Neuron (in vitro differentiated cells): ENCODE data around the gene TSPAN17.
A peak's percentile ranks its signal among the peaks of the same experiment; 100 is the strongest.
"Not testable (repeated sequence)": the region's sequence is repeated elsewhere in the genome, so short reads cannot be mapped to it uniquely, and the experiment has no call there.

ENCODE experiments used
- H2AFZ ChIP-seq: one replicate; pipeline ENCODE4 v1.6.1; 2013; ENCODE audit warnings: low read depth, mild to moderate bottlenecking, inconsistent platforms, low read length, moderate library complexity
- H3K27me3 ChIP-seq: one replicate; pipeline ENCODE4 v1.6.1; 2013; ENCODE audit warnings: low read length; ENCODE audit not compliant: insufficient read depth
- H3K36me3 ChIP-seq: one replicate; pipeline ENCODE4 v1.6.1; 2013; ENCODE audit warnings: low read length; ENCODE audit not compliant: insufficient read depth
- H3K4me1 ChIP-seq: one replicate; pipeline ENCODE4 v1.6.1; 2013; ENCODE audit warnings: low read length; ENCODE audit not compliant: insufficient read depth
- H3K4me3 ChIP-seq: 2 replicates; pipeline ENCODE4 v1.5.1; 2013; ENCODE audit warnings: mild to moderate bottlenecking, low read length, moderate library complexity
- H3K9me3 ChIP-seq: one replicate; pipeline ENCODE4 v1.6.1; 2013; ENCODE audit warnings: low read length

Gene TSPAN17, protein sequence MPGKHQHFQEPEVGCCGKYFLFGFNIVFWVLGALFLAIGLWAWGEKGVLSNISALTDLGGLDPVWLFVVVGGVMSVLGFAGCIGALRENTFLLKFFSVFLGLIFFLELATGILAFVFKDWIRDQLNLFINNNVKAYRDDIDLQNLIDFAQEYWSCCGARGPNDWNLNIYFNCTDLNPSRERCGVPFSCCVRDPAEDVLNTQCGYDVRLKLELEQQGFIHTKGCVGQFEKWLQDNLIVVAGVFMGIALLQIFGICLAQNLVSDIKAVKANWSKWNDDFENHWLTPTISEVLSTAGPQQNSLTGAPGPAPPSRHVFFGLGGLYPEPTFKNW

DNA sequence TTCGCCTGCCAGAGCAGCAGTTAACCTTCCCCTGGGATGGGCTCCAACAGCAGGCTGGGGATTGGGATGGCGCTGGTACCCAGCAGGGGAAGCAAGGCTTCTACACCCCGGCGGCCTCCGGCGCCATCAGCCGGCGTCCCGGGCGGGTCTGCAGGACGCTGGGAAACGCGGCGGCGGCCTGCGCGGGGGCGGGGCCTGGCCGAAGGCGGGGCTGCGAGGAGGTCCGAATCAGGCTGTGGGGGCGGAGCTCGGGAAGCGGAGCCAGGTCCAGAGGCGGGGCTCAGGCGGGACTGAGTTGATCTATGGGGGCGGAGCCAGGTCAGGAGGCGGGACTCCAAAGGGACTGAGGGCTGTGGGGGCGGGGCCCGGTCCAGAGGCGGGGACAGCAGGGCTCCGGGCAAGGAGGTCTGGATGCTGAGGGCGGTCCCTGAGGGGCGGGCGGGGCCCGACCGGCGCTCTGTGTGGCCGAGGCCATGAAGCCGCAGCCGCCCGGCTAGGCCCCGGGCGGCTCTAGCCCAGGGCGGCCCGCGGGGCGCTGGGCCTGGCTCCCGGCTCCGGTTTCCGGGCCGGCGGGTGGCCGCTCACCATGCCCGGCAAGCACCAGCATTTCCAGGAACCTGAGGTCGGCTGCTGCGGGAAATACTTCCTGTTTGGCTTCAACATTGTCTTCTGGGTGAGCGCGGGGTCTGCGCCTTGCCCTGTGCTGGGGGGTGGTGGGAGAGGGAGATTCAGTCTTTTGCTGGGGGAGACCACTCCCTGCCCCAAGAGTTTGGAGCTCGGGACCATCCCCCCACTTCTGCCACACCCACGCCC lies at the start of gene TSPAN17:
Gene TSPAN17, plus strand, starts transcription at position 455 of the 813 bp plus-strand sequence. Its CDS starts 132 bp downstream, at position 587.
- Histone ChIP-seq H2AFZ (peak within 1 kb of the TSS; percentile 85), H3K36me3 (no peaks in the 10 kb centered on the region), H3K27me3 (peaks cover 26% of the 10 kb centered on the region), H3K4me1 (peaks cover 8% of the 10 kb centered on the region), H3K4me3 (peak within 1 kb of the TSS; percentile 94), H3K9me3 (no peaks in the 10 kb centered on the region)

DNA sequence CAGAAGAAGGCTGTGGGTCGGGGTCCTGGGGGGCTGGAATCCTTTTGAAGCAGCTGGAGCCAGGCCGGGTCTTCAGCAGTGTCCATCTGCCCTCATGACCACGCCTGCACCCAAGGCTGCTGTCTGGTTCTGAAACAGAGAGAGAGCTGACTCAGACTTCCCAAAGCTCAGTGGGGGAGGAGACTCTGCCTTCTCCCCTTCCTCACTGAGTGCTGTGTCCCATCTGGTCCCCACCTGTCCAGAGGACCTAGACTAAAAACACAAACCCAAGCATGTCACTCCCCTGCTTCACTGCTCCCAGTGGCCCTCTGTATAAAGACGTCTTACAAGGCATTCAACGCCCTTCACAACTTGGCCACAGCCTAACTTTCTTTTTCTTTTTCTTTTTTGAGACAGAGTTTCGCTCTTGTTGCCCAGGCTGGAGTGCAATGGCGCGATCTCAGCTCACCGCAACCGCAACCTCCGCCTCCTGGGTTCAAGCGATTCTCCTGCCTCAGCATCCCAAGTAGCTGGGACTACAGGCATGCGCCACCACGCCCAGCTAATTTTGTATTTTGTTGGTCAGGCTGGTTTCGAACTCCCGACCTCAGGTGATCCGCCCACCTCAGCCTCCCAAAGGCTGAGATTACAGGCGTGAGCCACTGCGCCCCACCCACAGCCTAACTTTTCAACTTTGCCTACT lies 47.4 kb upstream of the TSPAN17 start:
- not testable (repeated sequence) for H3K4me1 ChIP-seq, H3K4me3 ChIP-seq, H3K9me3 ChIP-seq, H3K27me3 ChIP-seq, H2AFZ ChIP-seq
- H3K36me3 ChIP-seq = peaks cover 40% of the 10 kb centered on the region

DNA sequence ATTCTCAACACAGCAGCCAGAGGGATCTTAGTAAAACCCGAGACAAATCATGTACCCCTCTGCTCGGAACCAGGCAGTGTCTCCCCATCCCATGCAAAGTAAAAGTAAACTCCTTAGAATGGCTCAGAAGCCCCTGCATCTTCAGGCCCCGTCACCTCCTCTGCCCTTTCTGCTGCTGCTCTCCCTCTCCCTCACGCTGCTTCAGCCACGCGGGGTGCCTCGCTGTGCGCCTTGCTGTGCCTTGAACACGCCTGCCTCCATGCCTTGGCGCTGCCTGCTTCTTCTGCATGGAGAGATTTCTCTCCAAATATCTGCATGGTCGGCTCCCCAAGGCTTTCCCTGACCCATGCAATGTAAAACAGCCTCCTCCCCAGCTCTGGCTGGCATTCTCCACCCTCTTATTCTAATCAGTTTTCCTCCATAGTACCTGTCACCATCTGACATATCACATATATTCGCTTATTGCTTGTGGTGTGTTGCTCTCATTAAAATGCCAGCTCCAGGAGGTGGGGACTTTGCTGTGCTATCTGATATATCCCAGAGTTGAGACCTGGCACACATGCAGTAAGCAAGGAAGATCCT lies 45.3 kb upstream of the TSPAN17 start:
- Histone ChIP-seq H3K27me3 (no peaks in the 10 kb centered on the region), H3K36me3 (peaks cover 35% of the 10 kb centered on the region), H3K4me1 (peaks cover 9% of the 10 kb centered on the region), H3K4me3 (no peak overlapping the region), H3K9me3 (peaks cover 6% of the 10 kb centered on the region), H2AFZ (no peak overlapping the region)

DNA sequence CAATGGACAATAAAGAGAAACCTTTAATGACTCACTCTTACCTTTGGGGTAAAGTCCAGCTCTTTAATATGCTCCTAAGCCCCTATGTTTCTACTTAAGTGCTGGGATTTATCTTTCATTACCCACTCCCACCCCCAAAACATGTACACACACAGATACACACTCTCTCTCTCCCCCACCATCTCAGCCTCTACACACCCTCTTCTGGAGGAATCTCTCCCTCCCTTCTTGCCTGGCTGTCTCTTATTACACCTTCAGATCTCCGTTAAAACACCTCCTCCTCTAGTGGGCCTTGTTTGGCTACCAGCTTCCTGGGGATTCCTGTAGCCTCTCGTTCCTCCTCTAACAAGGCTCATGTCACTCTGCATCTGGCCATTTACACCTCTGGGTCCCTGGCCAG lies 44.2 kb upstream of the TSPAN17 start:
- Histone ChIP-seq H2AFZ (no peak overlapping the region), H3K9me3 (peaks cover 1% of the 10 kb centered on the region), H3K4me1 (peaks cover 9% of the 10 kb centered on the region), H3K36me3 (peaks cover 27% of the 10 kb centered on the region), H3K27me3 (no peaks in the 10 kb centered on the region), H3K4me3 (no peak overlapping the region)

DNA sequence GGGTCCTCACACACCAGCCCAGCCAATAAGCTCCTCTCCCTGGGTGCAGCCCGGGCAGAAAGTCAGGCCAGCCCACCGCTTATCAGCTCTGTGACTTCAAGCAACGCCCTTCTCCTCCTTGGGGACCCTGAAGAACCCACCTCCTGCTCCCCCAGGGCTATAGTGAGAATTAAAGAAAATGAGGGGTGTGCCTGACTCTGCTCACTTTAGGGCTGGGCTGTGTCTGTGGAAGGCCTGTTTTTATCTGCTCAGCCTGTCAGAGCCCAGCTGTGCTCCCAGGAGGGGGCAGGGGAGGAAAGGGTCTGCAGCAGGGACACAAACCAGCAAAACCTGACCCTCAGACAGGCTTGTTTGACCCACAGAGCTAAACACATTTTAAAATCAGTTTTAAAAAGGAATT lies 41.3 kb upstream of the TSPAN17 start:
- H3K4me3 ChIP-seq = no peak overlapping the region
- H3K4me1 ChIP-seq = peaks cover 22% of the 10 kb centered on the region
- H2AFZ ChIP-seq = no peak overlapping the region
- no peaks in the 10 kb centered on the region for H3K9me3 ChIP-seq
- peaks cover 6% of the 10 kb centered on the region for H3K36me3 ChIP-seq
- H3K27me3 ChIP-seq = no peaks in the 10 kb centered on the region

DNA sequence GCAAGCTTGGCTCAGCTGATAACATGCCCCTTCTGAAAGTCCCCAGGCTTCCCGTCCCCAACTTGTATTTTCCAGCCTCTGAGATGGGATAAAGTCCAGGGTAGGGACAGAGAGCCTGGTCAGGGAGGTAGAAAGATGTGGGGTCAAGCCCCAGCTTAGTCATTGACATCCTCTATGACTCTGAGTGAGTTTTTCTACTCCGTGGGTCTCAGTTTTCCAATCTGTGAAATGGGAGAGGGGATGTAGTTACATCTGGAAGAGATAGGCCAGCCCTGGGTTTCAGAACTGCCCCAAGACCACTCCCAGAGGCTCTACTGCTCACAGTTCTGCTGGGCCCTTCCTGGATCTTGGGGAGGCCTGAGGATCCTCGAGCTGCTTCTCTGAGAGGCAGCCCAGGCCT lies 40.4 kb upstream of the TSPAN17 start:
- no peak overlapping the region for H3K4me3 ChIP-seq
- H3K4me1 ChIP-seq = peaks cover 22% of the 10 kb centered on the region
- peaks cover 2% of the 10 kb centered on the region for H3K36me3 ChIP-seq
- no peak overlapping the region for H2AFZ ChIP-seq
- H3K27me3 ChIP-seq = no peaks in the 10 kb centered on the region
- H3K9me3 ChIP-seq = no peaks in the 10 kb centered on the region

DNA sequence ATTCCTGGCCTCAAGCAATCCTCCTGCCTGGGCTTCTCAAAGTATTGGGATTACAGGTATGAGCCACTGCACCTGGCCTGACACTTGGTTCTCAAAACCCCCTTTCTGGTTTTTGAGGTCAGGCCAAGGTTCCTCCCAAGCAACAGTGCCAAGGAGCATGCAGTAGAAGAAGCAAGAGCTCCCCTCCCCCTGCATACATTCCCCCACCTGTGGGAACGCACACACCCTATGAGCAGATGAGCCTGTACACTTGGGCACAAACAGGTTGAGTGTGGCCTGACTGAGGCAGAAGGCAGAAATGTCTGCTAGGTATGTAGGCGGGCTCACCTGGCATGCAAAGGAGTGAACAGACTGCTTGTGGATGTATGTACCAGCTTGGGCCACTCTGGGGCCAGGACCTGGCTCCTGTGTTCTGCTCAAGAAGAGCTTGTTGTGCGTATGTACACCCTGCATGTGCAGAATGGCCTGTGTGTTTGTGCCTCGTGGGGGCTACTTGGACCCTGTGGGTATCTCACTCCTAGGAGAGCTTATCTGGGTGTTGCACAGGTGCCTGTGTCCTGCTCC lies 39.1 kb upstream of the TSPAN17 start:
- H3K4me3 ChIP-seq = peak overlapping the region; percentile 65
- H3K36me3 ChIP-seq = peaks cover 2% of the 10 kb centered on the region
- no peak overlapping the region for H2AFZ ChIP-seq
- no peaks in the 10 kb centered on the region for H3K9me3 ChIP-seq
- H3K4me1 ChIP-seq = peaks cover 26% of the 10 kb centered on the region
- H3K27me3 ChIP-seq = no peaks in the 10 kb centered on the region

DNA sequence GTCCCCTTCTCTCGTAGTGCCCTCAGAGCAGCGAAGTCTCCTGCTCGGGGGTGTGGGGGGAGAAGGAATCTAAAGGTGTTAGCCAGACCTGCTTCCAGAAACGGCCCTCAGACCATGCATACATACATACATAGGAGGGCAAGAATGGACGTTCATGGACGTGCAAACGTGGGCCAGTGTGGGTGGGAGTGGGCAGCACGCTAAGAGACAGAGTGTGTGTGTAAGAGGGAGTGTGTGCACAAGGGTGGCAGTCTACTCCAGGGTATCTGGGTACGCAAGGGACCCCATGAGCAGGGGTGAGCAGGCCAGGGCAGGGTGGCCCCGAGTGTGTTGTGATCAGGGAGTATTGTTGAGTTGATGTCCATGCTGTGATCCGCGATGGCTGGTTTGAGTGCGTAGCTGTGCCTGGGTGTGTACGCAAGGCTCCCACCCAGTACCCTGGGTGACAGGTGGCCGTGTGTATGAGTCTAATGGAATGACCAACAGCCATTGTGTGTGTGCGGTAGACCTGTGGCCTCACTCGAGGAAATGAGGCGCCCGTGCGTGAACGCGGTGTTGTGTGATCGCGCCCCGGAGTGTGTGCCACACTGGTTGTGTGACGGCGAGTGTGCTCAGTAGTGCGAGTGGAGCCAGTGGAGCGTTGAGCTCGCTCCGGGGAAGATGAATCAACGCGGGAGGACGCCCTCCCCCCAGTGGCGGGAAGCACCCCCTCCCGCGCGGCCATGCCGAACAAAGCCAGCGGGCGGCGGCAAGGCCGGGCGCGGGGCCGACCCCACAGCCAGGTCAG lies 38.2 kb upstream of the TSPAN17 start:
- Histone ChIP-seq H3K27me3 (no peaks in the 10 kb centered on the region), H3K36me3 (peaks cover 2% of the 10 kb centered on the region), H2AFZ (peak overlapping the region; percentile 11), H3K4me1 (peaks cover 35% of the 10 kb centered on the region), H3K4me3 (peak overlapping the region; percentile 65), H3K9me3 (no peaks in the 10 kb centered on the region)

DNA sequence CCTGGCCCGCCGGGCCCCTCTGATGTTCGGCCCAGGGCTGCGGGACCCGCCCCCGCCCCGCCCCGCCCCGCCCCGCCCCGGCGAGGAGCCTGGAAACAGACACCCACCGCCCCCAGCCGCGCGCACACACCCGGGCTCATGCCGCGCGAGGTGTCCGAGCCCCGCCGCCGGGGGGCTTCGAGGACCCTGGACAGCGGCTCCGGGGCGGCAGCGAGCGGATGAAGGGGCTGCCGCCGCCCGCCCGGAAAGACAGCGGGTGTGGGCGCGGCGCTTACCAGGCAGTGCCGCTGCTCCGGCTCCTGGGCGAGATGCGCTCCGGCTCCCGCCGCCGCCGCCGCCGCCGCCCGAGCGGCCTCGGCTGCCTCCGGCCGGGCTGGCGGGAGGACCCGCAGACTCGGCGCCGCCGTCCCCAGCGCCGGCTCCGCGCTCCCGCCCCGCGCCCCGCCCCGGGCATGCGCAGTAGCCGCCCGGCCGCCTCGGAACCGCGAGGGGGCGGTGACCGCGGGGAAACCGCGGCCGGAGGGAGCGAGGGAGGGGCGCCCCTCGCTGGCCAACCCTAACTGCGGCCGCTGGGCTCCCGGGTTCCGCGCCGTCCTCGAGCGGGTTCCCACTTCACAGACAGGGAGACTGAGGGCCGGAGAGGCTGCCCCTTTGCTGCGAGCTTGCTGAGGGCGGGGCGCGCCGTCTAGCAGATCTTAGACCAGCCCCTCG lies 37.4 kb upstream of the TSPAN17 start, which contains the start of gene GPRIN1:
Gene GPRIN1, minus strand, starts transcription at position 433 of the 711 bp plus-strand sequence. CDS start 10,322 bp downstream, outside the sequence.
- Histone ChIP-seq H3K9me3 (no peaks in the 10 kb centered on the region), H3K4me1 (peaks cover 38% of the 10 kb centered on the region), H2AFZ (peak within 1 kb of the TSS; percentile 11), H3K36me3 (peaks cover 2% of the 10 kb centered on the region), H3K4me3 (peak within 1 kb of the TSS; percentile 65), H3K27me3 (no peaks in the 10 kb centered on the region)

DNA sequence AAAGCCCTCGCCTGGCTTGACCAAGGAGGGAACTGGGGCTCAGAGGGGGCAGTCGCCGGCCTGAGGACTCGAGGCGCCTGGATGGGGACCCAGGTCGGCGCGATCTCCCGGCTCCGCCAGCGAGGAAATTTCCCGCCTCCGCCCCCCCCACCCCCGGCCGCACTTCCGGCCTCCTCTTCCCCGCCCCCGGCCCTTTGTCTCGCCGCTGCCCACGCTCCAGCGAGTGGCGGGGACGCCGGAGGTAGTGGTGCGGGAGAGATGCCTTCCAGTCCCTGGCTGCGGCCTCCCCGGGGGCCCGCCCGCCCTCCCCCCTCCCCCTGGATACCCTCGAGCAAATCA lies 36.9 kb upstream of the TSPAN17 start:
- H3K4me1 ChIP-seq = peaks cover 38% of the 10 kb centered on the region
- H2AFZ ChIP-seq = no peak overlapping the region
- no peaks in the 10 kb centered on the region for H3K27me3 ChIP-seq
- H3K9me3 ChIP-seq = no peaks in the 10 kb centered on the region
- peak overlapping the region; percentile 65 for H3K4me3 ChIP-seq
- peaks cover 2% of the 10 kb centered on the region for H3K36me3 ChIP-seq

DNA sequence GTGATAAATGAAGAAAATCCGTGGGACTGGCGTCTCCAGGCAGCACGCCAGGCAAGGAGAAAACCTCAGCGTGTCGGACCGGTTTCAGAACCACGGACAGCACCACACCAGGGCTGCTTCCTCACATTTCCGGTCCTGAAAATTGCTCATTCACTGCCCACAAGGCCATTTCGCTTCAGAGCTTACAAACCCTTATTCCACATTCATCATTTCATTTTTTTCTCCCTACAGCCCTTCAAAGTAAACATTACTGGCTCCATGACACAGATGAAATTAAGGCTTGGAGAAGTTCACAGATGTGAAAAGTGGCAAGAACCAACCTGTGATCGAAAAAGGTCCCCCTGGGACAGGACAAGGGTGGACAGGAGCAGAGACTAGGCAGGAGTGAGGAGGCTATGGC lies 35.8 kb upstream of the TSPAN17 start:
- H3K27me3 ChIP-seq = peaks cover 6% of the 10 kb centered on the region
- H2AFZ ChIP-seq = no peak overlapping the region
- no peaks in the 10 kb centered on the region for H3K9me3 ChIP-seq
- no peak overlapping the region for H3K4me3 ChIP-seq
- H3K36me3 ChIP-seq = peaks cover 2% of the 10 kb centered on the region
- H3K4me1 ChIP-seq = peaks cover 36% of the 10 kb centered on the region
